NCI-H510A treated with DMSO at 0.1 percent for 48 hours (cell line): ENCODE data around the gene ZNF324.
"Not testable (repeated sequence)": the region's sequence is repeated elsewhere in the genome, so short reads cannot be mapped to it uniquely, and the experiment has no call there.

ENCODE experiments used
- DNase-seq: peaks from one replicate; lab custom pipeline; 2025; lab: John Stamatoyannopoulos, UW

ZNF324 gene

DNA sequence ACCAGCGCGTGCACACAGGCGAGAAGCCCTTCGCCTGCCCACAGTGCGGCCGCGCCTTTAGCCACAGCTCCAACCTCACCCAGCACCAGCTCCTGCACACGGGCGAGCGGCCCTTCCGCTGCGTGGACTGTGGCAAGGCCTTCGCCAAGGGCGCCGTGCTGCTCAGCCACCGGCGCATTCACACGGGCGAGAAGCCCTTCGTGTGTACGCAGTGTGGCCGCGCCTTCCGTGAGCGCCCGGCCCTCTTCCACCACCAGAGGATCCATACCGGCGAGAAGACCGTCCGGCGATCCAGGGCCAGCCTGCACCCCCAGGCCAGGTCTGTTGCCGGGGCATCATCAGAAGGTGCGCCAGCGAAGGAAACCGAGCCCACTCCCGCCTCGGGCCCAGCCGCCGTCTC lies 4.9 kb downstream of the ZNF324 start:
- no peak for DNase-seq

DNA sequence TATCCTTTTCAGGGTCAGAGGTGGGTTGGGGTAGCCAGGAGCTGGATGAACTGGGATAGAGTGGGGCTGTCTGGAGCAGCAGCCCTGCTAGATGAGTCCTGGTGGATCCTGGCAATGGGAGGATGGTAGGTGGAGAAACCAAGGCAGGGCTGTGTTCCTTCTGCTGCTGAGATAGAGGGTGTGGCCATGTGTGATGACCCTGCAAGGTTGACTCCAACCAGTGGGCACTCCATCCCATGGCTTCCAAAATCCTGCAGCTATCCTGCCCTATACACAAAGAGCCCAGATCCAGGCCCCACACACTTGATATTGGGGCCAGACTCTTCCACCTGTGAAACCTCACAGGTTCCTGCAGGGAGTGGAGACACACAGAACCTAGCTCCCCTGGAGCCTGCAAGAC lies 6.9 kb downstream of the ZNF324 start:
- DNase-seq = no peak

DNA sequence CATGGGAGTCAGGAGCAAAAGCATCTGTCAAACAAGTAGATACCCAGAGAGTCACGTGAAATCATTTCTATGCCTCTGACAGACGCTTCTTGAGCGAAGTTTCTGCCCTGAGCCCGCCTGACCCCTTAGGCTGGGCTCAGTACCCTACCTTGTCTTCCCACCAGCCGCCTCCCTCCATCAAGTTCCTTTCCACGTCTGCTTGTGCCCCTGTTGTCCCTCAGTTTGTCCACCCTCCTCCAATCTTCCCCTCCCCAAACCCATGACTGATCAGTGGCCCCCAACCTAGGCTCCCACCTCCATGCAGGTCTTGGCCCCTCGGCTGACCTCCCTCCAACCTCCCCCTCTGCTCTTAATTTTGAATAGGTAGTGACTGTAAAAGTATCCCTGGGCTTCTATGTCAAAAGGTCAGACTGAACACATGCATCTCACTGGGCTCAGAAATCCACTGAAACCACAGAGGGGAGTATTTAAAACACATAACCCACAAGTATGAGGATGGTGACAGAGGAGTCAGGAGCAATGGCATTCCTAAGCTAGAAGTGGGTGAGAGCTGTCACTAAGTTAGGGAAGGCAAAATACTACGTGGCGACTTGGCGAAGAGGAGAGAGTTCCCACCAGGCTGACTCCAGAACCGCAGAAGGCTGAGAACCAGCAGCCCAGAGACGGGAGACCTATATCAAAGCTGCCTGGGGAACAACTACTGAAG lies 7.6 kb downstream of the ZNF324 start:
- no peak for DNase-seq

DNA sequence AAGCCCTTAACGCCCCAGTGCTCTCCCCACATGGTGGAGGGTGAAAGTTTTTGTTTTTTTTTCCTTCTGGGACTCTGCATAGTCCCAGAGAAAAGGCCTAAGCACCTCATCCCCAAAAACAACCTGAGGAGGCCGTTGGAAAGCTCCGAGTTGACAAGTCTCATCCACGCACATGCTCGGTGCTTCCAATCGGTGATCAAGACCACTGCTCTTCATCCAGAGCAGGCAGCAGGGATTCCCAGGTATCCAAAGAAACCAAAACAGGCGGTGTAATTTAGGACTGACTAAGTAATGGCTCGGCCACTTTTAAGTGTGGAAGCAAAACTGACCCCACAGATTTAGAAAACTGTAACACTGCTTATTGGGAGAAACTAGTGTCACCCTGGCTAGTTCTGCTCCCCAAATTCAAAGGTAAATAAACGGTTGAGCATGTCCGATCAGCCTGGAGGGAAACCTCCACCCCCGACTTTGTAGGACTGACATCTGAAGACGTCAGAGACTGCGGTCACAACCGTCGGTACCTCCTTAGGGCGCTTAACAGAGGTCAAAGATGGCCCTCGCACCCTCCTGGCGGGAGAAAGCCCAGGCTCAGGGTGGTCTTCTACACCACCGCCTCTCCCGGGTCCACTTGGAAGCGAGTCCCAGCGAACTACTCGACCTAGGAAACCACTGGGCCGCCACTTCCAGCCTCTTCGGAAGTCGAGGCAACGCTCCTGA lies 8.3 kb downstream of the ZNF324 start:
- DNase-seq = no peak

DNA sequence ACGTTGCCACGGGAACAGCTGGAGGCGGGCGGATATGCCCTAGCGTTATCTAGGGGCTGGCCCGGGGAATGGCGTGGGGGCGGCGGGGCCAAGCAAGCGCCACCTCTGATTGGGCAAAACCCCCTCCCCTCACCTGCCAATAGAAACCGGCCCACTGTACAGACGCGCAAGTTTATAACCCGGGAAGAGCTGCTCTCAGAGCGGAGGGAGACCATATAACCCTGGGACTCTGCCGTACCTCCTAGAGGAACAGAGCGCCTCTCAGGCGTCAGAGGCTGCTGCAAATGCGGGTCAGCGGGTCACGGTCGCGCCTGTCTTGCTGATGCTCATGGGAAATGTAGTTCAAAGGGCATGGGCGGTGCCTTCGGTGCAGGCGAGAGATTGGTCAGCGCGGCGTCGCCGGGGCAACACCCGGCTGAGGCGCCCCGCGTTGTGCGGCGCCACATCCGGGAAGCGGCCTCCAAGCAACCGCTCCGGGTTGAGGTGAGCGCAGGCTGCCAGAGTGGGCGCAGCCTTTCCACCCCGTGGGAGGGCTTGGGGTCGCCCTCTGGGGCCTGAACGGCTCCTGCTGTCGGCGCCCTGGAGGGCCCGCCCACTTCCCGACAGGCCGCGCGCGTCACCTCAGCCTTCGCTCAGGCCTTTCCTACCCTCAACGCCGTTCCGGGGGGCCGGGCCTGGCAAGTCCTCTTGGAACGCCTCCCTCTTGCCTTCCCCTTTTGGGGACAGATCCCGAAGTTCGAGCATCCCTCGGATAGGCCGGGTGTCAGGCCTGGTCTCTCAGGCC lies 9.0 kb downstream of the ZNF324 start, which contains the start of gene ZNF446:
Gene ZNF446, plus strand, starts transcription at position 639 of the 784 bp plus-strand sequence. CDS start 867 bp downstream, outside the sequence.
- peak; percentile 97 for DNase-seq

DNA sequence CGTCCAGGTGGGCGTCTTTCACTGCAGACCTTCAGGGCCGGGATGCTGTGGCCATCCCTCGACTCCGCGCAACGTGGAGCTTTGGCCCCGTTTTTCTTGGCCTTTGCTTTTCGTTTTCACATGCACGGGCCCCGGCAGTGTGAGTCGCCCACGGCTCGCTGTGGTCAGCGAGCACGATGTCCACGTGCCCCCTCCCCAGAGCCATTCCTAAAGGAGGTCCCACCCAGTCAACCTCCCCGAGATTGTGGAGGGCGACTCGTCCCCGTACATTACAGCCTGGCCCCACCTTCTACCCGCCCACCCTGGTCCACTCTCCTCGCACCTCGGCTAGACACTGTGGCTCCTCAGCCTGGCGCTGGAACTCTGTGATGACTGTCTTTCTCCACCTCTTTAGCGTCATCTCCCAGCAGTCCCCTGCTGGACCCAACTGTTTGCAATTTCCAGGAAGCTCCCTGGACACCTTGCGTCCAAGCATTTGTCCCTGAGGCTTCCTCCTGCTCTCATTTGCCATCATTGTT lies 9.7 kb downstream of the ZNF324 start:
- DNase-seq = peak; percentile 2

DNA sequence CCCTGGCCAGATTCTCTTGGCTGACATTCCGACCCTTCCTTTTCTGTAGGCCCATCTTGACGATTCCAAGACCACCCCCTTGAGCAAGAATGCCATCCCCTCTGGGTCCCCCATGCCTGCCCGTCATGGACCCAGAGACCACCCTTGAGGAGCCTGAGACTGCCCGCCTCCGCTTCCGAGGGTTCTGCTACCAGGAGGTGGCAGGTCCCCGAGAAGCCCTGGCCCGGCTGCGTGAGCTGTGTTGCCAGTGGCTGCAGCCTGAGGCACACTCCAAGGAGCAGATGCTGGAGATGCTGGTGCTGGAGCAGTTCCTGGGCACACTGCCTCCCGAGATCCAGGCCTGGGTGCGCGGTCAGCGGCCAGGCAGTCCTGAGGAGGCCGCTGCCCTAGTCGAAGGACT lies 10.2 kb downstream of the ZNF324 start:
- DNase-seq = no peak

DNA sequence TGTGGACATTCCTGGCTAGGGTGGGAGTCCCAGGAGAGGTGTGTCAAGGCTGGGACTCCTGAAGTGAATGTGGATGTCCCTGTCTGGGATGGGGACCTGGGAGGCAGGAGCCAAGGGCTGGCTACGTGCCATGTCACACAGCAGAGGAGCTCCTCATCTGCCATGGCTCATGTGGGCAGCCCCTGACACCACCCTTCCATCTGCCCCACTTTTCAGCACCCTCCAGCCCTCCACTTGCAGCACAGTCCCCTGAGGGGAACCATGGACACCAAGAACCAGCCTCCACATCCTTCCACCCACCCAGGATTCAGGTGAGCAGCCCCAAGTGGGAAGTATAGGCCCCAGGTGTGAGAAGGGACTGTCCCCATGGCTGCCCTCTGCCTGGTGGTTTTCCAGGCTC lies 11.0 kb downstream of the ZNF324 start:
- no peak for DNase-seq

DNA sequence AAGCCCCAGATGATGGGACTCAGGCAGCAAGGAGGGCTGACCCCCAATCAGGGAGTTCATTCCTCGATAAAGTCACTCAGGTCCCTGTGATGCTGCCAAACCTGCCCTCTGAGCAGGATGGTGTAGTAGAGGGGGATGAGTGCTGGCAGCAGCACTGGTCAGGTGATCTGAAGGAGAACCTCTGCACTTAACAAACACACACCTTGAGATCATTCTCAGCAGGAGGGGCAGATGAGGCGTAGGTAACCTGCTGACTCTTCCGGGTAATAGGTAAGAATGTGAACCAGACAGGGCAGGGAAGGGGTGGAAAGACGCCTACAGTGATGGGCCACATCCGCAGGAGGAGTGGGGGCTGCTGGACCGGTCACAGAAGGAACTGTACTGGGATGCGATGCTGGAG lies 12.4 kb downstream of the ZNF324 start:
- DNase-seq = no peak

DNA sequence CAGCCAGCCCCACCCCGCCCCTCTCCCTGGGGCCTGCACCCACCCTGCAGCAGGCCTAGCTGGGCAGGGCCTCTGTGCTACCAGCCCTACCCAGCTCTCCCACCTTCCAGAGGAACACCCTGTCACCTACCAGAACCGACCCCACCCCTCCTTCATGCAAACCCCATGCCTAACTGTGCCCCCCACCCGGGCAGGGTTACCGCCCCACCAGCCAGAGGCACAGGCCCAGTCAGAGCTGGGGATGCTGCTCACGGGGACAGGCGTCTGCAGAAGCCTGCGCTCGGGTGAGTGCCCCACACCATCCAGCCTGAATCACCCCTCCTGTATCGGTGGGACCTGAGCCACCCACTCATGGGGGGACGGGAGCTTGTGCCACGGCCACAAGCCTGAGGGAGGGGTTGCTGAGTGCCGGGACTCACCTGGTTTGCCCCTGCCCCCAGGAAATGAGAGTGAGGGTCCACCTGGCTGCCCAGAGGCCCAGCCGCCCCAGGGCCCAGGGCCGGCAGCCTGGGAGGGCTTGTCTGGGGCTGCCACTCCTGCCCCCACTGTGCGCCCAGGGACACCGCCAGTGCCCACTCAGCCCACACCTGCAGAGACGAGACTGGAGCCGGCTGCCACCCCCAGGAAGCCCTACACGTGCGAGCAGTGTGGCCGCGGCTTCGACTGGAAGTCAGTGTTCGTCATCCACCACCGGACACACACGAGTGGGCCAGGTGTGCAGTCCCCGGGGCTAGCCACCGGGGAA lies 13.0 kb downstream of the ZNF324 start:
- no peak for DNase-seq

DNA sequence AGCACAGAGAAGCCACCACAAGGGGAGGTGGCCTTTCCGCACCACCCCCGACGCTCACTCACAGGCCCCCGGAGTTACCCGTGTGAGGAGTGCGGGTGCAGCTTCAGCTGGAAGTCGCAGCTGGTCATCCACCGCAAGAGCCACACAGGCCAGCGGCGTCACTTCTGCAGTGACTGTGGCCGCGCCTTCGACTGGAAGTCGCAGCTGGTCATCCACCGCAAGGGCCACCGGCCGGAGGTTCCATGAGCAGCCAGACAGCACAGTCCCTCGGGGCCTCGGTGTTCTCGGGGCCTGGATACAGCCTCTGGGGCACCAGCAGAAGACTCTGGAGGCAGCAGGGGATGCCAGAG lies 13.6 kb downstream of the ZNF324 start:
- DNase-seq = no peak

DNA sequence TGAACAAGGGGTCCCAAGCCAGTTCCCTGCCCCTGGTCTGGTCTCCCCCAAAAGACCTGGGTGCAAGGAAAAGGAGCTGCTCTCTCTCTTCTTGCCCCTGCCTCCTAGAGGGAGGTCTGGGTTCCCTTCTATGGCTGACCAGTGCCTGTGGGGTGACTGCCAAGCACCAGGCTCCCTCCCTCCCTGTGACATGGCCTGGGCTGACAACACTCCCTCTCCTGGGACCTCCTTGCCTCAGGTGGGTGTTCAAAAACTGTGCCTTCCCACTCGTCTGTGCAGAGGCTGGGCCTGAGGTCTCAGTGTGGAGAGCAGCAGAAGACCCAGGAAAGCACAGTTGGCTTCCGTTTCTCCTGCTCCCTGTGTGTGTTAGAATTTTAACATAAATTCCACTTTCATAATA lies 14.0 kb downstream of the ZNF324 start:
- no peak for DNase-seq

DNA sequence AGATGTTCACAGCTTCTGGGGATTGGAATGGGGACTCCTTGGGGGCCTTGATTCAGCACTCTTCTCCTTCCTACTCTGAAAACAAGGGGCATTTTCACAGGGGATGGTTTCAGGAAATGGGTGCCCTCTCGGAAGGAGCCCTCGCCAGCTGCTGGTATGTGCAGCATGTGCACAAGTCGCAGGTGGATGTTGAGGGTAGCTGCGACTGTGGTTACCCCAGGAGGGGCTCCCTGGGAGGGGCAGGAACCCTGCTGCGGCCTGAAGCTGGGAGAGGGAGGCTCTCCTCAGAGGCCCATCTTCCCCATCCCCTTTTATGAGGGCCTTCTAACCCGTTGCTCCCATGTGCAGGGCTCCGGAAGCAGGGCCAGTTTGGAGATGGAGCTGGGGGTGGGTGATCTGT lies 15.5 kb downstream of the ZNF324 start:
- DNase-seq = no peak

DNA sequence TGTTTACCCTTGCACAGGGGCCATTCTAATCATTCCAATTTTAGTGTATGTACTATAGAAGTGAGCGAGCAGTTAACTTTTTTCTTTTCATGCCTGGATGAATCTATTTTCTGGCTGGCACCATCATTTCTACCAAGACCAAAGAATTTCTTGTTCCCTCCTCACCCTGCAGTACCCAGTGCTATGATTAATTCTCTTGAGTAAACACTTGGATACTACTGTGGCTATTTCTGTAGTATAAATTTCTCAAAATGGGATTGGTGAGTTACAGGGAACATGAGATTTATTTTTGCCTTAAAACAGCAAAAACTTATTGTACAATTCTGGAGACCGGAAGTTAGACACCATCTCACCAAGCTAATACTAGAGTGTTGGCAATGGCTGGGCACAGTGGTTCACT lies 16.9 kb downstream of the ZNF324 start:
- DNase-seq = no peak

DNA sequence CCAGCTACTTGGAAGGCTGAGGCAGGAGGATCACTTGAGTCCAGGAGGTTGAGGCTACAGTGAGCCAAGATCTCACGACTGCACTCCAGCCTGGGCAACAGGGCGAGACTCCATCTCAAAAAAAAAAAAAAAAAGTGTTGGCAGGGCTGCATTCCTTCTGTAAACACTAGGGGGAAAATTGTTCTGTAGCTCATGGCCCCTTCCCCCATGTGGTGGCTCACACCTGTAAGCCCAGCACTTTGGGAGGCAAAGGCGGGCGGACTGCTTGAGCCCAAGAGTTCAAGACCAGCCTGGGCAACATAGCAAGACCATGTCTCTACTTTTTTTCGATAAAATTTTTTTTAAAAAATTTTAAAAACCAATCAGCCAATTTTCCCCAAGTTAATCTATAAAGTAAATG lies 17.5 kb downstream of the ZNF324 start:
- DNase-seq = not testable (repeated sequence)

DNA sequence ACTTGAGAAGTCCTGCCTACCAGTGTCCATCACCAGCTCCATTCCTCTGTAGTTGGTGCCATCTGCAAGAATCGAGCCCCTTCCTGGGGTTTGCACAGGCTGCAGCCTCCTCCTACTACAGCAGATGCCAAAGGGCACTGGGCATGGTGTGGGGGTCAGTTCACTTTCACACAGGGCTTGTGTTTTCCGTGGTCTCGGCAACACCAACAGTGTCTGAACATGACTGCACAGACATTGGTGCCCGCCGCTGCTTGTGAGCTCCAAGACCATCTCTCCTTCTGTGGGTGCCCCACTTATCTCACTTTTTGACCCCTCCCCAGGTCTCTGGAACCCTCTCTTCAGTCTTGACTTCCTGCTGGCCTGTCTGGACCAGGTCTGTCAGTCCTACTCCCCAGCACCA lies 24.5 kb downstream of the ZNF324 start:
- no peak for DNase-seq

DNA sequence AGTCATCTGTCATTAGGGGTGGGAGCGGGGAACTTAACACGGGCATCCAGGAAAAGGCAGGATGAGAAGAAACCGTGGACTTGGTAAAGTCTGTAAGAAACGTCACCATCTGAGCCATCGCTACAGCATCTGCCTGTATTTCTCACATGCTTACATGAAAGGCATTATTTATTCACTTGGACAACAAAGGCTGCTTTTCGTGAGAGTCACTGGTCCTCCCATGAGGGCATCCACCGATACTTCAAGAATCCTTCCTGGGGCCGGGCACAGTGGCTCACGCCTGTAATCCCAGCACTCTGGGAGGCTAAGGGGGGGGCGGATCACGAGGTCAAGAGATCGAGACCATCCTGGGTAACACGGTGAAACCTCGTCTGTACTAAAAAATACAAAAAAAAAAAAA lies 25.4 kb downstream of the ZNF324 start:
- no peak for DNase-seq

DNA sequence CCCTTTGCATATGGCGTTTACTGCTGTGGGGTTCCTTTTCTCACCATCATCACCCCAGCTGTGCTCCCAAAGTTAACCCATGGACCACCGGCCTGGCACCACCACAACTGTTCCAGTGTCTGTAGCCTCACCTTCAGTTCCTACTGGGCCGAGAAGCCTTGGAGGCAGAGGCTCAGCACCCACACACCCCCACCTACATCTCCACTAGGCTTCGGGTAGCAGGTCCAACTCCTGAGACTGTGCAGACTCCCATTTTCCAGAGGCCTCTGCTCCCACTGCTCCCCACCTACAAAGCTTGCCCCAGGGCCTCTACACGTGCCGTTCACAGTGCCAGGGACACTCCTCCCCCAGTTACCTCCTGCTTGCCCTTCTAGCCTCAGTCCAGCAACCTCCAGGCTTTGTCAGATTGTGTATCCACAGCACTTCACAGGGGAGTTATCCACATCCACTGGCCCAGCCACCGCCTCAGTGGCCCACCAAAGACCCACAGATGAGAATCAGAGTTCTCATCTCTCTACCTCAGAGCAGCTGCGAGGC lies 30.8 kb downstream of the ZNF324 start:
- no peak for DNase-seq

DNA sequence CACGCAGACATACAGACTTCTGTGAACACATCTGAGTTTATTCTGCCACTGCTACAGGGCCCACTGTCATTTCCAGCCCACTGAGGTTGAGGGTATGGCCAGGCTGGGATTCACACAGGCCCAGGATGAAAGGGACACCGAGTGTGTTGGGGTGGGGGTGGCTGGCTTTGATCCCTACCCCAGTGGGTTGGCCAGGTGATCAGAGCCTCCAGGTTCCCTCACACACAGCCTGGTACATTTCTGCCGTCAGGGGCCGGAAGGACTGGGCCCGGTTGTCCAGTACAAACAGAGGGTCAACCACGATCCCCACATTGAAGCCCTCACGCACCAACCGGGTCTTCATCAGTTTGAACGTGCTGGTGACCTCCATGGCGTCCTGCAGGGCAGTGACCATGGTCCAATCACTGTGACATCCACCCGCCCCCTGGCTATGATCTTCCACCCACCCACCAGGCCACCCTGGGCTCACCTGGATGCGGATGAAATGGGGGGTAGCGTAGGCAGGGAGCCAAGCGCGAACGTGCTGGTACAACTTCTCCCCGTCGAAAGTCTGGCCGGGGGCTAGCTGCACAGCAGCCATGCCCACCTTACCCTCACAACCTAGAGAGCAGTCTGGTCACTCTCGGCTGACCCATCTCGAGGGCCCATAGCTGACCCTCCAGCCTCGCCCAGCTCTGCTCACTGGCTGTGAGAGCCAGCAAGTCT lies 31.6 kb downstream of the ZNF324 start:
- no peak for DNase-seq

DNA sequence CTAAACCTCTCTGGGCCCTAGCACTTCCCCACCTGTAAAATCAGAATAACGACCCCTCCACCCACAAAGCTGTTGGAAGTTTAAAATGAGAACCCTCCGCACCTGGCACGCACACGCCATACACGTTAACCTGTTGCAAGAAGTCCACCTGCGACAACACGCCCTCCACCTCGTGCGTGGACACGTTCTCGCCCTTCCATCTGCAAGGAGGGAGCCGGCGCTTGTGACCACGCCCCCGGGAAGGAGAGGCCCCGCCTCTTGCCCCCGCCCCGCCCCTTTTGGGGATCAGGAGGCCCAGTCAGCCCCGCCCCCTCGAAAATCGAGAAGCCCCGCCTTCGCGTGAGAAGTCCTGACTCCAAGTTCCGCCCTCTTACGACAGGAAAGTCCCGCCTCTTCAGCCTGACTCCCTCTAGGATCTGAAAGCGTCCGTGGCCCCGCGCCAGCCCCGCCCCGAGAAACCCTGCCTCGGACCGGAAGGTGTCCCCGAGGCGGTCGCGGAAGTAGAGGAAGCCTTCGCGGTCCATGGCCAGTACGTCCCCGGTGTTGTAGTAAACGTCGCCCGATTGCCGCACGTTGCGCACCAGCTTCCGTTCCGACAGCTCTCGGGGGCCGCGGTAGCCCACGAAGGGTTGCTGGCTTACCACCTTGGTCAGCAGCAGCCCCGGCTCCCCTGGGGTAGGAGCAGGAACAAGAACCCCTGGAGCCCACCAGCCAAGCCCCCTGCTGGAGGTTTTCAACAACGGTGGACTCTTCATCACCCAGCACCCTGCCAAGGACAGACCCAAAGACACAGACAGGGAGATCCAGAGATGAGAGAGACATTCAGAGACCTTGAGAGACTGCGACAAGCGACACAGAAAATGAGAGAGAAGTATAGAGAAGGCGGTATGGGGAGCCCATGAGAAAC lies 32.4 kb downstream of the ZNF324 start:
- peak; percentile 59 for DNase-seq
